Measurements from ENCODE around the gene AARS2. TPM values are rescaled to one million over a fixed set of nuclear protein-coding genes. Genes with fewer than 3 reads are reported as not detected.
"Not testable (repeated sequence)": the region's sequence is repeated elsewhere in the genome, so short reads cannot be mapped to it uniquely, and the experiment has no call there.

Gene AARS2
- total and polyA plus RNA-seq, 7 donors = 2.2 to 7.4 (median 4.4) TPM

GRCh38 chr6:44333273-44333919 lies 20.2 kb upstream of the AARS2 start:
- intact Hi-C loops (cut with DNase I) = loop anchor here (10.0 kb wide), 2 partner anchors 229 to 239 kb away; no protein-coding TSS in a partner anchor
- TF ChIP-seq, protein P1, sequence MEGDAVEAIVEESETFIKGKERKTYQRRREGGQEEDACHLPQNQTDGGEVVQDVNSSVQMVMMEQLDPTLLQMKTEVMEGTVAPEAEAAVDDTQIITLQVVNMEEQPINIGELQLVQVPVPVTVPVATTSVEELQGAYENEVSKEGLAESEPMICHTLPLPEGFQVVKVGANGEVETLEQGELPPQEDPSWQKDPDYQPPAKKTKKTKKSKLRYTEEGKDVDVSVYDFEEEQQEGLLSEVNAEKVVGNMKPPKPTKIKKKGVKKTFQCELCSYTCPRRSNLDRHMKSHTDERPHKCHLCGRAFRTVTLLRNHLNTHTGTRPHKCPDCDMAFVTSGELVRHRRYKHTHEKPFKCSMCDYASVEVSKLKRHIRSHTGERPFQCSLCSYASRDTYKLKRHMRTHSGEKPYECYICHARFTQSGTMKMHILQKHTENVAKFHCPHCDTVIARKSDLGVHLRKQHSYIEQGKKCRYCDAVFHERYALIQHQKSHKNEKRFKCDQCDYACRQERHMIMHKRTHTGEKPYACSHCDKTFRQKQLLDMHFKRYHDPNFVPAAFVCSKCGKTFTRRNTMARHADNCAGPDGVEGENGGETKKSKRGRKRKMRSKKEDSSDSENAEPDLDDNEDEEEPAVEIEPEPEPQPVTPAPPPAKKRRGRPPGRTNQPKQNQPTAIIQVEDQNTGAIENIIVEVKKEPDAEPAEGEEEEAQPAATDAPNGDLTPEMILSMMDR (IDR thresholded peaks at IDR 0.05) = no peak
- no peak for DNase-seq
- 70 to 77% (median 77%) methylated on average over 11 of the region's 11 CpGs for WGBS, 3 donors
- Histone ChIP-seq H3K27me3 (ENCODE audit: insufficient read depth in 3 of 3, low read length in 2 of 3) (peaks cover 0 to 12% (median 0%) of the 10 kb centered on the region in 3 donors), H3K36me3 (ENCODE audit: insufficient read depth in 1 of 2, low read depth in 1 of 2) (no peaks in the 10 kb centered on the region), H3K4me3 (no peak overlapping the region), H3K27ac (no peak overlapping the region), H3K4me1 (no peaks in the 10 kb centered on the region), H3K9me3 (no peaks in the 10 kb centered on the region)
- no peak for ATAC-seq

DNA sequence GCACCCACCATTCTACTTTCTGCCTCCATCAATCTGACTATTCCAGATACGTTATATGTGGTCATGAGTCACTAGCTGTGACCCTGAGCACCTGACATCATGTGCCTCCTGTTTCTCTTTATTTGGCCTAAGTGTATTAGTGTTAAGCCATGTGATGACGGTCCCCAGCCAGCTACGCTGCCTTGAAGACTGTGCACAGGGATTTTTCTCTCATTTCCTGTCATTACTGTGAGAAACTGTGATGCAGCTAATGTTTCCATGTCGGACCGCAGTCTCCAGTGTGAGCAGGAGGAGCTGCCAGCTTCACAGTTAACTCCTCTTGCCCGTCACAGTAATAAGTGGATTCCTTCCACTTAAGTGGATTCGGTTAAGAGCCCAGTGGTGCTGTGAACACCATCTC lies 19.4 kb upstream of the AARS2 start:
- intact Hi-C loops (cut with DNase I) = loop anchor here (10.0 kb wide), 2 partner anchors 228 to 238 kb away; no protein-coding TSS in a partner anchor
- TF ChIP-seq, protein P1 (IDR thresholded peaks at IDR 0.05) = no peak
- ATAC-seq = no peak
- WGBS, 3 donors = 28 to 40% (median 38%) methylated on average over 7 of the region's 7 CpGs
- Histone ChIP-seq H3K27me3 (ENCODE audit: insufficient read depth in 3 of 3, low read length in 2 of 3) (peaks cover 0 to 12% (median 0%) of the 10 kb centered on the region in 3 donors), H3K27ac (no peak overlapping the region), H3K4me3 (no peak overlapping the region), H3K36me3 (ENCODE audit: insufficient read depth in 1 of 2, low read depth in 1 of 2) (no peaks in the 10 kb centered on the region), H3K4me1 (no peaks in the 10 kb centered on the region), H3K9me3 (no peaks in the 10 kb centered on the region)
- DNase-seq = no peak

- 60 to 65% (median 63%) methylated on average over 5 of the region's 5 CpGs for WGBS, 3 donors
- H3K27me3 ChIP-seq (ENCODE audit: insufficient read depth in 3 of 3, low read length in 2 of 3) = peaks cover 0 to 12% (median 0%) of the 10 kb centered on the region in 3 donors
- ATAC-seq = no peak
- H3K4me1 ChIP-seq = no peaks in the 10 kb centered on the region
- no peak overlapping the region for H3K27ac ChIP-seq
- intact Hi-C loops (cut with DNase I) = loop anchor here (10.0 kb wide), 2 partner anchors 225 to 235 kb away; no protein-coding TSS in a partner anchor
- no peak overlapping the region for H3K4me3 ChIP-seq
- no peak for DNase-seq
- H3K9me3 ChIP-seq = no peaks in the 10 kb centered on the region
- TF ChIP-seq, protein P1 (IDR thresholded peaks at IDR 0.05) = no peak
- no peaks in the 10 kb centered on the region for H3K36me3 ChIP-seq (ENCODE audit: insufficient read depth in 1 of 2, low read depth in 1 of 2)
Observed at GRCh38 chr6:44329858-44330257, 16.7 kb upstream of the AARS2 start.

DNA sequence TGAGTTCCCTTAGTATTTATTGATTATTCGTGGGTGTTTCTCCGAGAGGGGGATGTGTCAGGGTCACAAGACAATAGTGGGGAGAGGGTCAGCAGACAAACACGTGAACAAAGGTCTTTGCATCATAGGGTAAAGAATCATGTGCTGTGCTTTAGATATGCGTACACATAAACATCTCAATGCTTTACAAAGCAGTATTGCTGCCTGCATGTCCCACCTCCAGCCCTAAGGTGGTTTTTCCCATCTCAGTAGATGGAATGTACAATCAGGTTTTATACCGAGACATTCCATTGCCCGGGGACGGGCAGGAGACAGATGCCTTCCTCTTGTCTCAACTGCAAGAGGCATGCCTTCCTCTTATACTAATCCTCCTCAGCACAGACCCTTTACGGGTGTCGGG lies 15.1 kb upstream of the AARS2 start:
- H3K4me1 ChIP-seq; intact Hi-C loops (cut with DNase I); H3K36me3 ChIP-seq (ENCODE audit: insufficient read depth in 1 of 2, low read depth in 1 of 2); ATAC-seq; H3K27ac ChIP-seq; DNase-seq; H3K9me3 ChIP-seq; H3K4me3 ChIP-seq: not testable (repeated sequence)
- 29 to 38% (median 29%) methylated on average over 5 to 7 of the region's 9 CpGs for WGBS, 3 donors
- peaks cover 0 to 14% (median 0%) of the 10 kb centered on the region in 3 donors for H3K27me3 ChIP-seq (ENCODE audit: insufficient read depth in 3 of 3, low read length in 2 of 3)

DNA sequence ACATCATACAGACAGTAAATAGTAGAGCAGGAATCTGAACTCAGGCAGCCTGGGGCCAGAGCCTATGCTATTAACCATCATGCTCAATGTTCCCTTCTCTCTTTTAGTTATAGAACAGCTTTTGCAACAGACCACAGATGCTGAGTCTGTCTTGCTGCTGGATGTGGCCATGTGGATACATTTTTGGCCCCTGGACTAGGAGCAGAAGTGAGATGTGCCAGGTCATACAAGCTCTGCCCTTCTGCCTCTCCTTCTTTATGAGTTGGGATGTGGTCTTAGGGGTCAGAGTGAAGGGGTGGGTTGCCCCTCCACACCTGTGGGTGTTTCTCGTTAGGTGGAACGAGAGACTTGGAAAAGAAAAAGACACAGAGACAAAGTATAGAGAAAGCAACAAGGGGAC lies 14.6 kb upstream of the AARS2 start:
- TF ChIP-seq, protein P1 (IDR thresholded peaks at IDR 0.05) = no peak
- no peaks in the 10 kb centered on the region for H3K4me1 ChIP-seq
- peaks cover 0 to 18% (median 0%) of the 10 kb centered on the region in 3 donors for H3K27me3 ChIP-seq (ENCODE audit: insufficient read depth in 3 of 3, low read length in 2 of 3)
- 43 to 65% (median 55%) methylated on average over 2 of the region's 2 CpGs for WGBS, 3 donors
- DNase-seq = no peak
- intact Hi-C loops (cut with DNase I) = no loop called here
- H3K9me3 ChIP-seq = no peaks in the 10 kb centered on the region
- no peak overlapping the region for H3K27ac ChIP-seq
- H3K4me3 ChIP-seq = no peak overlapping the region
- no peak for ATAC-seq
- H3K36me3 ChIP-seq (ENCODE audit: insufficient read depth in 1 of 2, low read depth in 1 of 2) = no peaks in the 10 kb centered on the region
